ENCODE data around the gene PHF21A.

GRCh38 chr11:45896422-45896984 lies 224.8 kb downstream of the PHF21A start:
- TF ChIP-seq EZH2 (IDR thresholded peaks at IDR 0.05; ENCODE audit: low read length) (no peak), CTCF (optimal IDR thresholded peaks at IDR 0.05 in 1 of 3, IDR thresholded peaks at IDR 0.05 in 1 of 3, conservative IDR thresholded peaks at IDR 0.05 in 1 of 3; ENCODE audit: extremely low read depth in 1 of 3, insufficient read depth in 2 of 3, low read length in 3 of 3) (no peak)

Data from keratinocyte (primary cell).